OCI-LY7 (cell line): ENCODE results near the gene BNIP1. TPM values are rescaled to one million over a fixed set of nuclear protein-coding genes. Genes with fewer than 3 reads are reported as not detected.
A peak's percentile ranks its signal among the peaks of the same experiment; 100 is the strongest.

ENCODE experiments used
- Bru-seq: library from RNA; stranded (reverse); fragments of 400-500 nt; gene quantifications from one replicate; lab custom pipeline; 2021; lab: Mats Ljungman, UMichigan
- BruChase-seq, 2 experiments: library from RNA; stranded (reverse); fragments of 400-500 nt; gene quantifications; one replicate each; lab custom pipeline; 2021; lab: Mats Ljungman, UMichigan
- BruUV-seq: library from RNA; stranded (reverse); fragments of 400-500 nt; replicated peaks from 2 replicates; lab custom pipeline; 2021; lab: Mats Ljungman, UMichigan
- CTCF ChIA-PET: fragments of 300-600 bp; sonication (Branson Sonifier 250); formaldehyde crosslinking; loops from one replicate; lab custom pipeline; 2022; ENCODE audit warnings: antibody characterized with exemption; ENCODE audit not compliant: unreplicated experiment; lab: Charles Lee
- POLR2A ChIA-PET: fragments of 300-600 bp; sonication (Branson Sonifier 250); formaldehyde crosslinking; loops from one replicate; lab custom pipeline; 2022; ENCODE audit warnings: antibody characterized with exemption; lab: Charles Lee
- DNase-seq: peaks from one replicate; pipeline ENCODE4 v3.0.0-alpha.2; 2015; ENCODE audit warnings: low spot score
- H2AFZ ChIP-seq: fragments of 200-600 bp; sonication (generic), shearing (Covaris generic); 2 replicates; pipeline ENCODE4 v1.6.1; 2014; ENCODE audit warnings: mild to moderate bottlenecking, antibody characterized with exemption, low read length, moderate library complexity
- H3K27ac ChIP-seq: fragments of 200-600 bp; sonication (generic); 2 replicates; pipeline ENCODE4 v1.5.1; 2014; ENCODE audit warnings: mixed run types, low read depth, mild to moderate bottlenecking, moderate library complexity, low read length, inconsistent platforms; ENCODE audit not compliant: poor library complexity, severe bottlenecking
- H3K36me3 ChIP-seq: fragments of 200-600 bp; sonication (generic); 2 replicates; pipeline ENCODE4 v1.6.1; 2014; ENCODE audit warnings: mild to moderate bottlenecking, antibody characterized with exemption, low read length, moderate library complexity, mixed read lengths; ENCODE audit not compliant: insufficient read depth
- H3K4me1 ChIP-seq: fragments of 200-600 bp; sonication (generic); 2 replicates; pipeline ENCODE4 v1.5.1; 2014; ENCODE audit warnings: mild to moderate bottlenecking, low read length; ENCODE audit not compliant: insufficient read depth, poor library complexity, severe bottlenecking
- H3K4me2 ChIP-seq: fragments of 200-600 bp; sonication (generic); 2 replicates; pipeline ENCODE4 v1.6.1; 2014; ENCODE audit warnings: mild to moderate bottlenecking, low read length
- H3K4me3 ChIP-seq: fragments of 200-600 bp; sonication (generic); 2 replicates; pipeline ENCODE4 v1.5.1; 2014; ENCODE audit warnings: mild to moderate bottlenecking, low read depth, low read length; ENCODE audit not compliant: poor library complexity, severe bottlenecking
- H3K79me2 ChIP-seq: fragments of 200-600 bp; sonication (generic); 2 replicates; pipeline ENCODE4 v1.6.1; 2016; ENCODE audit warnings: low read depth, mild to moderate bottlenecking, low read length, moderate library complexity, mixed read lengths; ENCODE audit not compliant: insufficient read depth
- H3K9me2 ChIP-seq: fragments of 200-600 bp; sonication (generic); 2 replicates; pipeline ENCODE4 v1.6.1; 2016; ENCODE audit warnings: mild to moderate bottlenecking, low read length, mixed read lengths; ENCODE audit not compliant: insufficient read depth
- H3K9me3 ChIP-seq: fragments of 200-600 bp; sonication (generic); 2 replicates; pipeline ENCODE4 v1.6.1; 2014; ENCODE audit warnings: mild to moderate bottlenecking, mixed run types, low read length, mixed read lengths
- H4K20me1 ChIP-seq: fragments of 200-600 bp; sonication (generic); 2 replicates; pipeline ENCODE4 v1.6.1; 2014; ENCODE audit warnings: mild to moderate bottlenecking, antibody characterized with exemption, low read length, moderate library complexity, mixed read lengths; ENCODE audit not compliant: insufficient read depth
- CTCF ChIP-seq: fragments of 200-600 bp; sonication (generic); conservative IDR thresholded peaks from 2 replicates; pipeline ENCODE4 v1.5.1; 2014; ENCODE audit warnings: mild to moderate bottlenecking, antibody characterized with exemption, low read length, moderate library complexity, mixed read lengths
- EZH2phosphoT487 ChIP-seq: fragments of 200-600 bp; sonication (generic); IDR thresholded peaks from 2 replicates; pipeline ENCODE4 v1.6.1; 2018; ENCODE audit warnings: low read depth, borderline replicate concordance, mild to moderate bottlenecking, mixed run types, antibody characterized with exemption, low read length, moderate library complexity, mixed read lengths
- intact Hi-C: fragments of 100-400 bp; cut with micrococcal nuclease; formaldehyde crosslinking; loops from one replicate; pipeline ENCODE4 v1.10.0; 2022; ENCODE audit not compliant: unreplicated experiment
- long read RNA-seq: library from polyadenylated mRNA; stranded (forward); transcript quantifications from one replicate; pipeline ENCODE4 v2.0.0, GENCODE V29; 2022
- total RNA-seq, 2 experiments: library from RNA; depleted of rRNA in 1 of 2; stranded (reverse); fragments of >200 nt in 1 of 2; shearing (Covaris generic) in 1 of 2; gene quantifications; 2 replicates each; pipeline ENCODE4 v1.2.3, GENCODE V29; 2014 to 2022

The BNIP1 gene, protein sequence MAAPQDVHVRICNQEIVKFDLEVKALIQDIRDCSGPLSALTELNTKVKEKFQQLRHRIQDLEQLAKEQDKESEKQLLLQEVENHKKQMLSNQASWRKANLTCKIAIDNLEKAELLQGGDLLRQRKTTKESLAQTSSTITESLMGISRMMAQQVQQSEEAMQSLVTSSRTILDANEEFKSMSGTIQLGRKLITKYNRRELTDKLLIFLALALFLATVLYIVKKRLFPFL
- 15.2 and 23.1 TPM in 2 replicates for total RNA-seq (2014; rRNA removed; shearing (Covaris generic))
- 16.8 and 17.9 TPM in 2 replicates for total RNA-seq (2022)
- percentile 65 among the genes with signal in this experiment for Bru-seq, nascent RNA
- percentile 48 among the genes with signal in this experiment for BruChase-seq, experiment 1, labeled RNA remaining after a 6-hour chase
- percentile 57 among the genes with signal in this experiment for BruChase-seq, experiment 2, labeled RNA remaining after a 2-hour chase
- long read RNA-seq, transcript BNIP1-202 (6 exons, 1,184 nt) = major isoform, 22 of 70 reads
- long read RNA-seq, partial matches to known transcripts = 2 of 70 reads
- long read RNA-seq, other reads (novel, unspliced or antisense) = 45 of 70 reads

- no TSS peak for BruUV-seq
- no peaks in the 10 kb centered on the region for H3K9me3 ChIP-seq
- peak within 1 kb of the TSS; percentile 100 for H2AFZ ChIP-seq
- H3K4me3 ChIP-seq = peak within 1 kb of the TSS; percentile 98
- ChIA-PET CTCF (interaction anchor here (1.0 kb wide), 1 partner anchor 160 kb away, joined by 5 read pairs; the partner anchor contains the start of gene ATP6V0E1), POLR2A (interaction anchor here (0.7 to 1.1 kb wide), 5 partner anchors 84 to 671 kb away, joined by 4 to 5 read pairs (median 4); no protein-coding TSS in a partner anchor)
- H3K4me1 ChIP-seq = peaks cover 11% of the 10 kb centered on the region
- DNase-seq = peak; percentile 95
- H3K9me2 ChIP-seq = no peaks in the 10 kb centered on the region
- no peaks in the 10 kb centered on the region; the same call in 1 of the 2 replicates for H3K79me2 ChIP-seq
- H3K4me2 ChIP-seq = peak within 1 kb of the TSS; percentile 96
- intact Hi-C loops = loop anchor here (1.0 kb wide), 2 partner anchors 87 to 160 kb away; no protein-coding TSS in a partner anchor
- H3K36me3 ChIP-seq = peaks cover 20% of the 10 kb centered on the region
- H4K20me1 ChIP-seq = no peaks in the 10 kb centered on the region
- H3K27ac ChIP-seq = peak within 1 kb of the TSS; percentile 74
- TF ChIP-seq CTCF (peak; percentile 83), EZH2phosphoT487 (no peak)
Observed at GRCh38 chr5:173144200-173145176, at the start of gene BNIP1. TSS of gene BNIP1 (plus strand) at chr5:173144531. CDS start at chr5:173144546, 15 bp downstream.

DNA sequence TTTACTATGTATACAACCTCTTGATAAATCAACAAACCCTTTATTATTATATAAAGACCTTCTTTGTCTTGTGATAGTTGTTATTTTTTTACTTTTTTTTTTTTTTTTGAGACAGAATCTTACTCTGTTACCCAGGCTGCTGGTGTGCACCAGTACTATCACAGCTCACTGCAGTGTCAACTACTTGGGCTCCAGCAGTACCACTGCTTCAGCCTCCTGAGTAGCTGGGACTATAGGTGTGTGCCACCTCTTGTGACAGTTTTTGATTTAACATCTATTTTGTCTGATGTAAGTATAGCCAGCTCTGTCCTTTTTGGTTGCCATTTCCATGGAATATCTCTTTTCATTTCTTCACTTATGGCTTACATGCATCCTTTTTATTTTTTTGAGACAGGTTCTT lies 45.5 kb upstream of the BNIP1 start:
- Histone ChIP-seq H3K4me2 (no peak overlapping the region), H3K36me3 (no peaks in the 10 kb centered on the region), H3K4me1 (no peaks in the 10 kb centered on the region), H3K9me3 (no peaks in the 10 kb centered on the region), H3K79me2 (no peaks in the 10 kb centered on the region), H3K4me3 (no peak overlapping the region), H3K9me2 (no peaks in the 10 kb centered on the region), H3K27ac (no peak overlapping the region), H4K20me1 (no peaks in the 10 kb centered on the region; the same call in 1 of the 2 replicates), H2AFZ (no peak overlapping the region)
- no TSS peak for BruUV-seq
- DNase-seq = no peak
- no peak for TF ChIP-seq CTCF
- TF ChIP-seq EZH2phosphoT487 = no peak
- POLR2A ChIA-PET = interaction anchor here (0.6 kb wide), 1 partner anchor 10 kb away, joined by 5 read pairs; no protein-coding TSS in a partner anchor
- CTCF ChIA-PET = no interaction called here
- intact Hi-C loops = no loop called here
